Spleen (tissue), 7 donors: ENCODE measurements around the gene ACHE.

Experiments used
- CTCF ChIP-seq, 11 experiments: fragments of 200-600 bp in 7 of 11; fragments of 450-650 bp in 4 of 11; sonication (generic) in 4 of 11; IDR thresholded peaks in 8 of 11; conservative IDR thresholded peaks in 3 of 11; 1 replicate in 7 of 11; 2 replicates in 4 of 11; pipeline versions ENCODE4 v1.4.0 to v1.8.0; 2016 to 2021; ENCODE audit warnings: antibody characterized with exemption in 11 of 11, inconsistent platforms in 4 of 11, mild to moderate bottlenecking in 1 of 11
- POLR2A ChIP-seq, 3 donors: fragments of 450-650 bp; IDR thresholded peaks; one replicate each; pipeline ENCODE4 v1.5.1; 2017; ENCODE audit warnings: antibody characterized with exemption in 3 of 3, mild to moderate bottlenecking in 1 of 3
- donor health status: DM: no; HTN: no; CAD: no; lungs with moderate emphysema.
- donor health status: DM: no; HTN: no; CAD: no.
- donor health status: DM: no; HTN: no; CAD: no.

GRCh38 chr7:100901921-100902332, 6.2 kb upstream of the ACHE start:
- no peak for TF ChIP-seq CTCF (IDR thresholded peaks at IDR 0.05 in 8 of 11, conservative IDR thresholded peaks at IDR 0.05 in 3 of 11)
- TF ChIP-seq POLR2A (IDR thresholded peaks at IDR 0.05), result no peak
